Activated T-helper 2 cell treated with anti-CD3 and anti-CD28 coated beads, Interferon-gamma antibody, Interleukin-2, Interleukin-4, amounts not matched to agents 10 μg/mL and 5 μg/mL and 100 μg/mL, durations not matched to agents 14 hours and 24 hours and 36 hours (primary cell): Measurements from ENCODE around the gene EGFL6. TPM values are rescaled to one million over a fixed set of nuclear protein-coding genes. Genes with fewer than 3 reads are reported as not detected.

Experiments
- total RNA-seq: library from RNA; stranded (reverse); gene quantifications from 2 replicates; pipeline ENCODE4 v1.2.3, GENCODE V29; 2022

The EGFL6 gene
- total RNA-seq, 1 donor from 2014 or later, result 3.4 TPM

Other genes with a start within 250 kb of the EGFL6 start
- gene ATXN3L, start 249.5 kb upstream of the EGFL6 start, total RNA-seq, result not detected in 2 replicates
- 2.5 and 2.8 TPM in 2 replicates for gene TCEANC, start 83.5 kb downstream of the EGFL6 start, total RNA-seq
- gene RAB9A, start 119.5 kb downstream of the EGFL6 start, total RNA-seq, result 13.0 and 14.6 TPM in 2 replicates
- gene TRAPPC2, start 165.0 kb downstream of the EGFL6 start, total RNA-seq, result 14.7 and 15.2 TPM in 2 replicates
- 21.0 and 23.4 TPM in 2 replicates for gene OFD1, start 165.1 kb downstream of the EGFL6 start, total RNA-seq
- gene GPM6B, start 247.5 kb downstream of the EGFL6 start, total RNA-seq, result not detected in 2 replicates